GM10266 (cell line): ENCODE measurements around the gene TDRD1.

Experiments
- DNase-seq: peaks from one replicate; pipeline ENCODE4 v3.0.0; 2012; ENCODE audit errors: extremely low spot score
- TF ChIP-seq, protein P1 (sequence below): IDR thresholded peaks from 2 replicates; pipeline ENCODE4 v1.5.1; 2012; ENCODE audit warnings: mild to moderate bottlenecking, low read depth; ENCODE audit not compliant: control insufficient read depth, insufficient read depth; ENCODE audit errors: missing control alignments

Gene TDRD1

GRCh38 chr10:114278884-114279191 lies 99.7 kb downstream of the TDRD1 start:
- DNase-seq = no peak
- TF ChIP-seq, protein P1, sequence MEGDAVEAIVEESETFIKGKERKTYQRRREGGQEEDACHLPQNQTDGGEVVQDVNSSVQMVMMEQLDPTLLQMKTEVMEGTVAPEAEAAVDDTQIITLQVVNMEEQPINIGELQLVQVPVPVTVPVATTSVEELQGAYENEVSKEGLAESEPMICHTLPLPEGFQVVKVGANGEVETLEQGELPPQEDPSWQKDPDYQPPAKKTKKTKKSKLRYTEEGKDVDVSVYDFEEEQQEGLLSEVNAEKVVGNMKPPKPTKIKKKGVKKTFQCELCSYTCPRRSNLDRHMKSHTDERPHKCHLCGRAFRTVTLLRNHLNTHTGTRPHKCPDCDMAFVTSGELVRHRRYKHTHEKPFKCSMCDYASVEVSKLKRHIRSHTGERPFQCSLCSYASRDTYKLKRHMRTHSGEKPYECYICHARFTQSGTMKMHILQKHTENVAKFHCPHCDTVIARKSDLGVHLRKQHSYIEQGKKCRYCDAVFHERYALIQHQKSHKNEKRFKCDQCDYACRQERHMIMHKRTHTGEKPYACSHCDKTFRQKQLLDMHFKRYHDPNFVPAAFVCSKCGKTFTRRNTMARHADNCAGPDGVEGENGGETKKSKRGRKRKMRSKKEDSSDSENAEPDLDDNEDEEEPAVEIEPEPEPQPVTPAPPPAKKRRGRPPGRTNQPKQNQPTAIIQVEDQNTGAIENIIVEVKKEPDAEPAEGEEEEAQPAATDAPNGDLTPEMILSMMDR = no peak

GRCh38 chr10:114279289-114279688 lies 100.1 kb downstream of the TDRD1 start:
- TF ChIP-seq, protein P1 = no peak
- no peak for DNase-seq

DNA sequence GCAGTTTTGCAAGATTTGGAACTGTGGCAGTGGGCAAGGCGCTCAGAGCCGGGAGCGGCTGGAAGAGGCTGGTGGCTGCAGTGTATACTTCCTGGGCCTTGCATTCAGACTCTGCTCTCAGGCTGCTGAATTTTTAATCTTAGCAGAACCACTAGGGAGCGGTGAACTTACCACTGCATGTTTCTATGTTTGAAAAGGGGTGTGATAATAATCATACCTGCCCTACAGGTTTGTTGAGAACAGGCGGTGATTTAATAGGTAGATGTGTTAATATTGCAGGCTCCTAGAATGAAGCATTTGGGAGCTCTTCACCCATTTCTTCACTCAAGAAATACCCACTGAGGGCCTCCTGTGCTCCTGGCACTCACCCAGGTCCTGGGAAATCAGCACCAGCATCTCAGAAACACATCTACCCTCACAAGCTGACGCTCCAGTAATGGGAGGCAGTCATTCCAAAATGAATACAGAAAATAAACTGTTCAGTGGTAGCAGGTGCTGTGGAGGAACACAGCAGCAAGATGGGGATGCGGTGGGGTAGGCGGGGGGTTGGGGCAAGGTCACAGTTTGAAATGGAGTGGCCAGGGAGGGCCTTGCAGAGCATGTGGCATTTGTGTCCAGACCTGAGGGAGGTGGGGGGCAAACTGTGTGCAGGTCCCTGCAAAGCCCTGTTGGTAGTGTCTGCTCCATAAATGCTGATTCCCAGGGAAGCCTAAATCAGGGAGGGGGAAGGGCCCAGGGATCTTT lies 100.9 kb downstream of the TDRD1 start:
- DNase-seq = no peak
- TF ChIP-seq, protein P1 = no peak

DNA sequence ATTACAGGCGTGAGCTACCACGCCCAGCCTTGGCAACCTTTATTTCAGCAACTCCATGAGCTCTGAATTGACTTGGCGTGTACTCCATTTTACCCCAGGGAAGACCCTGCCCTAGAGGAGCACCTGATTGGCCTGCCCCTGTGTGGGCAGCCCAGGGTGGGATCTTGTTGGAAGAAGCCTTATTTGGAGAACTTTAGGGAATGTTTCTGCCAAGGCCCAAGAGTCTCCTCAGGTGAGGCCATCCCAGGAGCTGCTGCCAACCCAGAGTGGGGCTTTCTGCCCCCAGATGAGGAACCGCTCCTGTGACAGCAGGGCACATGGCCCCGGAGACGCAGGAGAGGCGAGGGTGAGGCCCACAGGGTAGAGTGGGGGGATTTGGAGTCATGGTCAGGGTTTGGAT lies 101.9 kb downstream of the TDRD1 start:
- DNase-seq = no peak
- TF ChIP-seq, protein P1 = no peak

GRCh38 chr10:114281461-114281860 lies 102.3 kb downstream of the TDRD1 start:
- TF ChIP-seq, protein P1 = no peak
- no peak for DNase-seq
